HepG2 (cell line): ENCODE measurements around the gene CCDC157. TPM values are rescaled to one million over a fixed set of nuclear protein-coding genes. Genes with fewer than 3 reads are reported as not detected.

Experiments
- CBFB ChIP-seq: sonication (generic); formaldehyde crosslinking; IDR thresholded peaks from 2 replicates; pipeline ENCODE4 v1.4.0; 2020; ENCODE audit warnings: missing genetic modification reagents
- GABPA ChIP-seq, 2 experiments: IDR thresholded peaks; 2 replicates each; pipeline ENCODE4 v1.6.1; 2011 to 2016; ENCODE audit warnings: low read depth in 2 of 2, low read length in 1 of 2, missing biosample characterization in 1 of 2, missing genetic modification characterization in 1 of 2
- KDM1A ChIP-seq: IDR thresholded peaks from 2 replicates; pipeline ENCODE4 v1.6.1; 2016; ENCODE audit warnings: missing compliant biosample characterization
- LCORL ChIP-seq, 2 experiments: fragments of 450-650 bp in 1 of 2; sonication (generic) in 1 of 2; formaldehyde crosslinking in 1 of 2; IDR thresholded peaks; 2 replicates each; pipeline versions ENCODE4 v1.5.0 to v1.6.1; 2017 to 2020; ENCODE audit warnings: antibody characterized with exemption in 1 of 2, missing genetic modification reagents in 1 of 2
- POLR2A ChIP-seq, 2 experiments: IDR thresholded peaks; 2 replicates each; pipeline ENCODE4 v1.6.1; 2011; ENCODE audit warnings: low read depth in 2 of 2, low read length in 2 of 2, mild to moderate bottlenecking in 1 of 2, moderate library complexity in 1 of 2; ENCODE audit not compliant: insufficient read depth in 1 of 2
- RBFOX2 ChIP-seq: fragments of 200-400 bp; formaldehyde crosslinking; IDR thresholded peaks from 2 replicates; pipeline ENCODE4 v1.6.1; 2017; ENCODE audit warnings: low read depth, mild to moderate bottlenecking, low read length
- SRSF9 ChIP-seq: fragments of 200-400 bp; formaldehyde crosslinking; IDR thresholded peaks from 2 replicates; pipeline ENCODE4 v1.6.1; 2018; ENCODE audit warnings: borderline replicate concordance, mild to moderate bottlenecking, low read depth, low read length; ENCODE audit not compliant: insufficient read depth, poor library complexity, severe bottlenecking
- TAF15 ChIP-seq: fragments of 200-400 bp; formaldehyde crosslinking; IDR thresholded peaks from one replicate; pipeline ENCODE4 v1.6.1; 2018; ENCODE audit warnings: mild to moderate bottlenecking, low read depth, low read length; ENCODE audit not compliant: poor library complexity, severe bottlenecking
- ZNF292 ChIP-seq: sonication (generic); formaldehyde crosslinking; IDR thresholded peaks from 2 replicates; pipeline ENCODE4 v1.8.1; 2022; ENCODE audit warnings: mild to moderate bottlenecking, low read depth, missing genetic modification reagents, borderline replicate concordance
- ZNF737 ChIP-seq: sonication (generic); formaldehyde crosslinking; IDR thresholded peaks from 2 replicates; pipeline ENCODE4 v1.5.0; 2020; ENCODE audit warnings: missing genetic modification reagents, mild to moderate bottlenecking, borderline replicate concordance
- ZNF761 ChIP-seq: sonication (generic); formaldehyde crosslinking; conservative IDR thresholded peaks from 2 replicates; pipeline ENCODE4 v1.4.0; 2020; ENCODE audit warnings: mild to moderate bottlenecking, missing genetic modification reagents
- ZNF781 ChIP-seq: sonication (generic); formaldehyde crosslinking; IDR thresholded peaks from 2 replicates; pipeline ENCODE4 v1.5.1; 2020; ENCODE audit warnings: borderline replicate concordance, mild to moderate bottlenecking, missing genetic modification reagents; ENCODE audit errors: not compliant biosample characterization
- ZSCAN9 ChIP-seq: IDR thresholded peaks from 2 replicates; pipeline ENCODE4 v1.6.1; 2016; ENCODE audit warnings: borderline replicate concordance
- polyA plus RNA-seq, 8 experiments: library from polyadenylated mRNA; depleted of rRNA in 3 of 8; stranded (reverse) in 7 of 8; unstranded in 1 of 8; fragments of >200 nt; fragmentation: Illumina TruSeq in 4 of 8; extraction: Trizol in 4 of 8; gene quantifications; 2 replicates each; pipeline versions ENCODE4 v1.2.1 to v1.2.3, GENCODE V29; 2011 to 2016; ENCODE audit warnings: low read depth in 4 of 8, missing spikeins in 1 of 8, mixed read lengths in 1 of 8; ENCODE audit not compliant: insufficient read depth in 1 of 8
- total RNA-seq, 5 experiments: library from RNA; depleted of rRNA; stranded (reverse); fragments of >200 nt; fragmentation: Illumina TruSeq; extraction: Trizol; gene quantifications; 2 replicates each; pipeline ENCODE4 v1.2.3, GENCODE V29; 2016; ENCODE audit warnings: low read depth in 1 of 5
- TF ChIP-seq, protein P1 (sequence below): sonication (generic); formaldehyde crosslinking; IDR thresholded peaks from 2 replicates; pipeline ENCODE4 v1.4.0; 2020; ENCODE audit warnings: mild to moderate bottlenecking, missing genetic modification reagents
- TF ChIP-seq, protein P2 (sequence below): sonication (generic); formaldehyde crosslinking; IDR thresholded peaks from 2 replicates; pipeline ENCODE4 v1.5.0; 2020; ENCODE audit warnings: missing genetic modification reagents
- TF ChIP-seq, protein P3 (sequence below): sonication (generic); formaldehyde crosslinking; IDR thresholded peaks from 2 replicates; pipeline ENCODE4 v1.9.0; 2022; ENCODE audit warnings: missing genetic modification reagents, mild to moderate bottlenecking, borderline replicate concordance

The CCDC157 gene
- total and polyA plus RNA-seq, 2 of the 13 experiments (the other 11 are each of a cell fraction or from before 2014, with no cell fraction given), result 1.4 to 1.6 TPM

DNA sequence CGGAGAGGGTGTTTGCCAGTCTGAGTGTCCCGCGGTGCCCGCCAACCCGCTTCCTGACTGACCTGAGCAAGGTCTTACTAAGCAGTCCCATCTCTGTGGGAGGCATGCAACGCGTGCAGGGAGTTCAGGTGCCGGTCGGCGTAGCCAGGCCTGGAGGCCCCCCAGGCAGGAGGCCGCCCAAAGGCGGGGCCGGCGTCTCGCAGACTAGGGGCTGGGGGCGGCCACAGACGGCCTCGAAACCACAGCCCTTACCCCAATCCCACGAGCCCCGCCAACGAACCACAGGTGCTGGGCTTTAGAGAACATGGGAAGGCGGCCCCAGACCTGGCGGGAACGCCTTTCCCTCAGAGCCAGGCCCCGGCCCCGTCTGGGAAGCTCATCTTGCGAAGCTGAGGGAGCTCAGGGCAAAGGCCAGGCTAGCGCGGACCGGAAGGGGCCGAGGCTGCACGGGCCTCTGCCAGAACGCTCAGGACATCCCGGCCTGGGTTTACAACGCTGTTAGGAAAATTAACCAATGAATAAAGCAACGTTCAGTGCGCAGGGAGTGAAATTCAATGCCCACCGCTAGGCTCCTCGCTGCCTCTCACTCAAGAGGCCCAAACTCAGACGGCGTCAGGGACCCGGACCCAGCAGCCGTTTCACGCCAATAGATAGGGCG lies 66.6 kb downstream of the CCDC157 start (continued):
- TF ChIP-seq, protein P1, sequence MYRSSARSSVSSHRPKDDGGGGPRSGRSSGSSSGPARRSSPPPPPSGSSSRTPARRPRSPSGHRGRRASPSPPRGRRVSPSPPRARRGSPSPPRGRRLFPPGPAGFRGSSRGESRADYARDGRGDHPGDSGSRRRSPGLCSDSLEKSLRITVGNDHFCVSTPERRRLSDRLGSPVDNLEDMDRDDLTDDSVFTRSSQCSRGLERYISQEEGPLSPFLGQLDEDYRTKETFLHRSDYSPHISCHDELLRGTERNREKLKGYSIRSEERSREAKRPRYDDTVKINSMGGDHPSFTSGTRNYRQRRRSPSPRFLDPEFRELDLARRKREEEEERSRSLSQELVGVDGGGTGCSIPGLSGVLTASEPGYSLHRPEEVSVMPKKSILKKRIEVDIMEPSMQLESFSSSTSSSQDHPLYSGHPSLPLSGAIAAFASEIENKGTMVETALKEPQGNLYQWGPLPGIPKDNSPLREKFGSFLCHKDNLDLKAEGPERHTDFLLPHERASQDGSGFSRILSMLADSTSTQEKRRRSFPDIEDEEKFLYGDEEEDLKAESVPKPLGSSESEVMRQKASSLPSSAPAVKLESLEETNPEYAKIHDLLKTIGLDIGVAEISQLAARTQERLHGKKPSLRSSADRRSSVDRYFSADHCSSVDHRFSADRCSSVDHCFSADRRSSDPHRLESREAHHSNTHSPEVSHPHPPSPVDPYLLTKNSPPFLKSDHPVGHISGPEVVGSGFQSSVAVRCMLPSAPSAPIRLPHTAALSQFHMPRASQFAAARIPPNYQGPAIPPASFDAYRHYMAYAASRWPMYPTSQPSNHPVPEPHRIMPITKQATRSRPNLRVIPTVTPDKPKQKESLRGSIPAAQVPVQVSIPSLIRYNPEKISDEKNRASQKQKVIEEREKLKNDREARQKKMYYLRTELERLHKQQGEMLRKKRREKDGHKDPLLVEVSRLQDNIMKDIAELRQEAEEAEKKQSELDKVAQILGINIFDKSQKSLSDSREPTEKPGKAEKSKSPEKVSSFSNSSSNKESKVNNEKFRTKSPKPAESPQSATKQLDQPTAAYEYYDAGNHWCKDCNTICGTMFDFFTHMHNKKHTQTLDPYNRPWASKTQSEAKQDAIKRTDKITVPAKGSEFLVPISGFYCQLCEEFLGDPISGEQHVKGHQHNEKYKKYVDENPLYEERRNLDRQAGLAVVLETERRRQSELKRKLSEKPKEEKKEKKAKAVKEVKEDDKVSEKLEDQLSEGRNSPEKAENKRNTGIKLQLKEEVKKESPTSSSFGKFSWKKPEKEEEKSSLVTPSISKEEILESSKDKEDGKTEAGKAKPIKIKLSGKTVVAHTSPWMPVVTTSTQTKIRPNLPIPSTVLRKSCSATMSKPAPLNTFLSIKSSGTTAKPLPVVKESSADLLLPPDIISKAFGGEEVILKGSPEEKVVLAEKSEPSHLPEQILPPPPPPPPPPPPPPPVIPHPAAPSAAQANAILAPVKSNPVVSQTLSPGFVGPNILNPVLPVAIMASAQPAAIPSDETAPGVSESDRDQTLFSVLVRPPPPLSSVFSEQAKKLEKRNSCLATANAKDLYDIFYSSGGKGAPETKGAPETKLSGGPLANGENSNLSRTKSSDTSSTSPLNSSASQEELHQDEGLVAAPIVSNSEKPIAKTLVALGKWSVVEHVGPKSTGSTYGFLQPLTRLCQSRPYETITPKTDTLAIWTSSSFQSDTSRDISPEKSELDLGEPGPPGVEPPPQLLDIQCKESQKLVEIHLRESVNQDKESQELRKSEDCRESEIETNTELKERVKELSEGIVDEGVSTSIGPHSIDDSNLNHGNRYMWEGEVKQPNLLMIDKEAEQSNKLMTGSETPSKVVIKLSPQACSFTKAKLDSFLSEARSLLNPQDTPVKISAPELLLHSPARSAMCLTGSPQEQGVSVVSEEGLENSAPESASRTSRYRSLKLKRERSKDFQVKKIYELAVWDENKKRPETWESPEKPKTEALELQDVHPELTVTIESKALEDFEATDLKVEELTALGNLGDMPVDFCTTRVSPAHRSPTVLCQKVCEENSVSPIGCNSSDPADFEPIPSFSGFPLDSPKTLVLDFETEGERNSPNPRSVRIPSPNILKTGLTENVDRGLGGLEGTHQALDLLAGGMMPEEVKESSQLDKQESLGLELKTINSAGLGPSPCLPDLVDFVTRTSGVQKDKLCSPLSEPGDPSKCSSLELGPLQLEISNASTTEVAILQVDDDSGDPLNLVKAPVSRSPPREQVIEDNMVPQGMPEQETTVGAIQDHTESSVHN, result peak; percentile 77; the same call in 1 of the 2 replicates
- TF ChIP-seq, protein P2, sequence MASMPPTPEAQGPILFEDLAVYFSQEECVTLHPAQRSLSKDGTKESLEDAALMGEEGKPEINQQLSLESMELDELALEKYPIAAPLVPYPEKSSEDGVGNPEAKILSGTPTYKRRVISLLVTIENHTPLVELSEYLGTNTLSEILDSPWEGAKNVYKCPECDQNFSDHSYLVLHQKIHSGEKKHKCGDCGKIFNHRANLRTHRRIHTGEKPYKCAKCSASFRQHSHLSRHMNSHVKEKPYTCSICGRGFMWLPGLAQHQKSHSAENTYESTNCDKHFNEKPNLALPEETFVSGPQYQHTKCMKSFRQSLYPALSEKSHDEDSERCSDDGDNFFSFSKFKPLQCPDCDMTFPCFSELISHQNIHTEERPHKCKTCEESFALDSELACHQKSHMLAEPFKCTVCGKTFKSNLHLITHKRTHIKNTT (CRISPR knock-in tag), result 0 out of 2 replicates have a peak, but pooled peaks have one; percentile 68
- TF ChIP-seq SRSF9 (no peak), TAF15 (peak; percentile 96), ZNF781 (CRISPR knock-in tag) (peak; percentile 93), POLR2A (IDR thresholded peaks at IDR 0.05; ENCODE audit: insufficient read depth in 1 of 2, low read depth in 2 of 2, low read length in 2 of 2) (peak in 1 of 2 experiments; percentile 74; a peak in 3 of 4 replicates), LCORL (IDR thresholded peaks at IDR 0.05) (no peak), LCORL (CRISPR knock-in tag; IDR thresholded peaks at IDR 0.05) (no peak; the same call in none of the 2 replicates), RBFOX2 (peak; percentile 98), ZSCAN9 (CRISPR knock-in tag) (no peak), KDM1A (CRISPR knock-in tag) (no peak), ZNF761 (CRISPR knock-in tag) (0 out of 2 replicates have a peak, but pooled peaks have one; percentile 41), ZNF292 (CRISPR knock-in tag) (peak; percentile 27; the same call in 1 of the 2 replicates), ZNF737 (0 out of 2 replicates have a peak, but pooled peaks have one; percentile 42), GABPA (IDR thresholded peaks at IDR 0.05; ENCODE audit: low read depth, low read length) (no peak), GABPA (CRISPR knock-in tag; IDR thresholded peaks at IDR 0.05; ENCODE audit: low read depth) (peak; percentile 70), CBFB (CRISPR knock-in tag) (no peak)
- TF ChIP-seq, protein P3, sequence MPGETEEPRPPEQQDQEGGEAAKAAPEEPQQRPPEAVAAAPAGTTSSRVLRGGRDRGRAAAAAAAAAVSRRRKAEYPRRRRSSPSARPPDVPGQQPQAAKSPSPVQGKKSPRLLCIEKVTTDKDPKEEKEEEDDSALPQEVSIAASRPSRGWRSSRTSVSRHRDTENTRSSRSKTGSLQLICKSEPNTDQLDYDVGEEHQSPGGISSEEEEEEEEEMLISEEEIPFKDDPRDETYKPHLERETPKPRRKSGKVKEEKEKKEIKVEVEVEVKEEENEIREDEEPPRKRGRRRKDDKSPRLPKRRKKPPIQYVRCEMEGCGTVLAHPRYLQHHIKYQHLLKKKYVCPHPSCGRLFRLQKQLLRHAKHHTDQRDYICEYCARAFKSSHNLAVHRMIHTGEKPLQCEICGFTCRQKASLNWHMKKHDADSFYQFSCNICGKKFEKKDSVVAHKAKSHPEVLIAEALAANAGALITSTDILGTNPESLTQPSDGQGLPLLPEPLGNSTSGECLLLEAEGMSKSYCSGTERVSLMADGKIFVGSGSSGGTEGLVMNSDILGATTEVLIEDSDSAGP (CRISPR knock-in tag), result peak; percentile 88
